CD4-positive, alpha-beta T cell (primary cell): ENCODE measurements around the gene TRIM37. TPM values are rescaled to one million over a fixed set of nuclear protein-coding genes. Genes with fewer than 3 reads are reported as not detected.

Source experiments
- ATAC-seq: fragments of 200-7000 bp; cut with Tn5 transposase; one replicate; pipeline ENCODE4 v1.10.0; 2022; ENCODE audit warnings: mild to moderate bottlenecking; ENCODE audit not compliant: poor library complexity
- CTCF ChIA-PET: fragments of 350-600 bp; sonication (Branson Sonifier 250); formaldehyde crosslinking; loops from one replicate; lab custom pipeline; 2021; ENCODE audit warnings: antibody characterized with exemption, inconsistent platforms; lab: Charles Lee
- POLR2A ChIA-PET: fragments of 350-600 bp; sonication (Branson Sonifier 250); formaldehyde crosslinking; loops from one replicate; lab custom pipeline; 2021; ENCODE audit warnings: antibody characterized with exemption, inconsistent platforms; lab: Charles Lee
- DNase-seq, 14 experiments: peaks; one replicate each; pipeline ENCODE4 v3.0.0-alpha.2; 2013 to 2020; ENCODE audit warnings: mixed read lengths in 2 of 14
- H3K27ac ChIP-seq, 2 donors: one replicate each; pipeline versions ENCODE4 v1.5.1 to v1.7.0; 2013; ENCODE audit warnings: low read length in 2 of 2, low read depth in 1 of 2, mild to moderate bottlenecking in 1 of 2
- H3K27me3 ChIP-seq, 2 experiments: 1 replicate in 1 of 2; 2 replicates in 1 of 2; pipeline versions ENCODE4 v1.6.1 to v1.7.0; 2013; ENCODE audit warnings: low read length in 2 of 2, control low read depth in 1 of 2, mild to moderate bottlenecking in 1 of 2, moderate library complexity in 1 of 2; ENCODE audit not compliant: insufficient read depth in 2 of 2, control insufficient read depth in 1 of 2
- H3K36me3 ChIP-seq: one replicate; pipeline ENCODE4 v1.6.1; 2013; ENCODE audit warnings: low read length, control low read depth; ENCODE audit not compliant: insufficient read depth
- H3K4me1 ChIP-seq: one replicate; pipeline ENCODE4 v1.6.1; 2013; ENCODE audit warnings: low read length, control low read depth; ENCODE audit not compliant: insufficient read depth
- H3K4me3 ChIP-seq: one replicate; pipeline ENCODE4 v1.5.1; 2013; ENCODE audit warnings: mild to moderate bottlenecking, low read length, moderate library complexity
- H3K9me3 ChIP-seq, 2 experiments: 1 replicate in 1 of 2; 2 replicates in 1 of 2; pipeline versions ENCODE4 v1.6.1 to v1.7.0; 2013; ENCODE audit warnings: low read length in 2 of 2, mild to moderate bottlenecking in 2 of 2, control low read depth in 1 of 2, moderate library complexity in 1 of 2; ENCODE audit not compliant: control insufficient read depth in 1 of 2, insufficient read depth in 1 of 2
- H3K27ac Mint-ChIP-seq: one replicate; pipeline ENCODE4 v1.8.0; 2020; ENCODE audit warnings: mixed read lengths
- H3K27me3 Mint-ChIP-seq: one replicate; pipeline ENCODE4 v1.8.0; 2021; ENCODE audit warnings: mixed read lengths
- H3K36me3 Mint-ChIP-seq: one replicate; pipeline ENCODE4 v1.8.0; 2021; ENCODE audit warnings: low read depth, mixed read lengths
- H3K4me1 Mint-ChIP-seq: one replicate; pipeline ENCODE4 v1.8.0; 2021; ENCODE audit warnings: low read depth, mixed read lengths
- H3K4me3 Mint-ChIP-seq: one replicate; pipeline ENCODE4 v1.8.0; 2020; ENCODE audit warnings: mild to moderate bottlenecking, mixed read lengths
- H3K9me3 Mint-ChIP-seq: one replicate; pipeline ENCODE4 v1.8.0; 2020; ENCODE audit warnings: mixed read lengths
- CTCF ChIP-seq: fragments of 200-600 bp; IDR thresholded peaks from one replicate; pipeline ENCODE4 v1.8.0; 2022; ENCODE audit warnings: antibody characterized with exemption, mild to moderate bottlenecking
- intact Hi-C, 2 experiments: fragments of 100-400 bp; cut with DNase I in 1 of 2; cut with micrococcal nuclease in 1 of 2; formaldehyde crosslinking; loops; one replicate each; pipeline versions ENCODE4 v1.15.1 to v1.9.0; 2023 to 2025; cut with DNase I, micrococcal nuclease
- total RNA-seq, 174 experiments: library from RNA in 2 of 174; stranded (reverse) in 2 of 174; gene quantifications; one replicate each; pipeline ENCODE4 v1.2.3 and lab custom pipeline; 2021 to 2026

Gene TRIM37
- total RNA-seq, 2 experiments from 2014 or later, result 16.8 to 18.0 TPM

- Mint-ChIP-seq H3K27me3 (no peaks in the 10 kb centered on the region), H3K4me3 (no peak overlapping the region), H3K4me1 (no peaks in the 10 kb centered on the region), H3K27ac (no peak overlapping the region), H3K9me3 (no peaks in the 10 kb centered on the region), H3K36me3 (peaks cover 36% of the 10 kb centered on the region)
- CTCF ChIA-PET, result interaction anchor here (1.5 kb wide), 1 partner anchor 15 kb away, joined by 3 read pairs; no protein-coding TSS in a partner anchor
- POLR2A ChIA-PET, result no interaction called here
- no peaks in the 10 kb centered on the region for H3K27me3 ChIP-seq
- H3K27ac ChIP-seq, result no peak overlapping the region
- H3K9me3 ChIP-seq, result no peaks in the 10 kb centered on the region
- H3K4me3 ChIP-seq, result no peak overlapping the region
- DNase-seq, result no peak
- ATAC-seq, result no peak
- intact Hi-C loops, result no loop called here
- no peaks in the 10 kb centered on the region for H3K4me1 ChIP-seq
- peaks cover 11% of the 10 kb centered on the region for H3K36me3 ChIP-seq
- no peak for TF ChIP-seq CTCF
These were observed 113.4 kb downstream of the TRIM37 start for GRCh38 chr17:58993311-58993710.

- POLR2A ChIA-PET, result no interaction called here
These were observed 114.9 kb downstream of the TRIM37 start for GRCh38 chr17:58991718-58992331.

GRCh38 chr17:58989629-58990028, 117.1 kb downstream of the TRIM37 start:
- intact Hi-C loops, result no loop called here
- Mint-ChIP-seq H3K27me3 (no peaks in the 10 kb centered on the region), H3K4me3 (no peak overlapping the region), H3K36me3 (peaks cover 20% of the 10 kb centered on the region), H3K27ac (no peak overlapping the region), H3K4me1 (no peaks in the 10 kb centered on the region), H3K9me3 (no peaks in the 10 kb centered on the region)
- H3K4me3 ChIP-seq, result no peak overlapping the region
- no peak overlapping the region for H3K27ac ChIP-seq
- H3K27me3 ChIP-seq, result no peaks in the 10 kb centered on the region
- no peak for ATAC-seq
- CTCF ChIA-PET, result interaction anchor here (0.7 kb wide), 1 partner anchor 15 kb away, joined by 5 read pairs; no protein-coding TSS in a partner anchor
- H3K4me1 ChIP-seq, result no peaks in the 10 kb centered on the region
- DNase-seq, result no peak
- TF ChIP-seq CTCF, result no peak
- H3K9me3 ChIP-seq, result no peaks in the 10 kb centered on the region
- POLR2A ChIA-PET, result interaction anchor here (0.6 kb wide), 1 partner anchor 10 kb away, joined by 3 read pairs; no protein-coding TSS in a partner anchor
- H3K36me3 ChIP-seq, result peaks cover 5% of the 10 kb centered on the region

More at GRCh38 chr17:58991718-58992331, 114.9 kb downstream of the TRIM37 start:
- no peak for TF ChIP-seq CTCF
- no peaks in the 10 kb centered on the region for H3K27me3 ChIP-seq
- intact Hi-C loops, result no loop called here
- H3K27ac ChIP-seq, result no peak overlapping the region
- H3K9me3 ChIP-seq, result no peaks in the 10 kb centered on the region
- Mint-ChIP-seq H3K27ac (no peak overlapping the region), H3K9me3 (no peaks in the 10 kb centered on the region), H3K27me3 (no peaks in the 10 kb centered on the region), H3K36me3 (peaks cover 23% of the 10 kb centered on the region), H3K4me3 (no peak overlapping the region), H3K4me1 (no peaks in the 10 kb centered on the region)
- CTCF ChIA-PET, result interaction anchor here (1.2 kb wide), 1 partner anchor 13 kb away, joined by 3 read pairs; no protein-coding TSS in a partner anchor
- ATAC-seq (no peak), DNase-seq (no peak)
- no peaks in the 10 kb centered on the region for H3K4me1 ChIP-seq
- no peak overlapping the region for H3K4me3 ChIP-seq
- peaks cover 5% of the 10 kb centered on the region for H3K36me3 ChIP-seq
